Right ventricle myocardium superior (tissue), 1 donor: ENCODE data around the gene NFRKB. TPM values are rescaled to one million over a fixed set of nuclear protein-coding genes. Genes with fewer than 3 reads are reported as not detected.
"Not testable (repeated sequence)": the region's sequence is repeated elsewhere in the genome, so short reads cannot be mapped to it uniquely, and the experiment has no call there.

Experiments used
- ATAC-seq: fragments of 200-7000 bp; cut with Tn5 transposase; one replicate; pipeline ENCODE4 v1.9.1; 2020; ENCODE audit warnings: mild to moderate bottlenecking; ENCODE audit not compliant: poor library complexity
- DNase-seq: peaks from one replicate; pipeline ENCODE4 v3.0.0-alpha.2; 2020
- intact Hi-C: fragments of 100-400 bp; cut with DNase I; formaldehyde crosslinking; loops from one replicate; pipeline ENCODE4 v1.11.2; 2022
- total RNA-seq: library from RNA; stranded (reverse); fragmentation: NEBNext Ultra II Directional; extraction: Animal tissue kit (Norgen Biotek cat#: 25700); gene quantifications from one replicate; pipeline ENCODE4 v1.2.1, GENCODE V29; 2021
- donor health status: DM: no; HTN: yes; CAD: no; lungs with severe emphysema.

The NFRKB gene
- total RNA-seq, 1 donor from 2014 or later: 9.5 TPM

GRCh38 chr11:129905402-129905801, 10.0 kb upstream of the NFRKB start:
- intact Hi-C loops: no loop called here
- ATAC-seq: no peak
- DNase-seq: no peak

- intact Hi-C loops: no loop called here
- peak; percentile 57 for DNase-seq
- peak; percentile 6 for ATAC-seq
Measured at GRCh38 chr11:129896062-129896461, 684 bp upstream of the NFRKB start.

GRCh38 chr11:129894278-129895125, 876 bp downstream of the NFRKB start:
- peak; percentile 19 for ATAC-seq
- DNase-seq: no peak
- intact Hi-C loops: no loop called here

- no peak for ATAC-seq
- no peak for DNase-seq
- intact Hi-C loops: no loop called here
Measured at GRCh38 chr11:129888451-129888850, 6.9 kb downstream of the NFRKB start.

- ATAC-seq (no peak), DNase-seq (no peak)
- intact Hi-C loops: no loop called here
Measured at GRCh38 chr11:129885381-129885780, 10.0 kb downstream of the NFRKB start.

- DNase-seq (no peak), ATAC-seq (no peak)
- intact Hi-C loops: no loop called here
Measured at GRCh38 chr11:129884581-129884980, 10.8 kb downstream of the NFRKB start.

- ATAC-seq: no peak
- intact Hi-C loops: no loop called here
Measured at GRCh38 chr11:129881570-129882170, 13.7 kb downstream of the NFRKB start.

GRCh38 chr11:129880311-129880710, 15.1 kb downstream of the NFRKB start:
- DNase-seq (no peak), ATAC-seq (no peak)
- intact Hi-C loops: no loop called here

More at GRCh38 chr11:129881570-129882170, 13.7 kb downstream of the NFRKB start:
- DNase-seq: no peak

- intact Hi-C loops: no loop called here
- DNase-seq: no peak
- ATAC-seq: peak; percentile 55
Measured at GRCh38 chr11:129871914-129872313, 23.5 kb downstream of the NFRKB start.

- ATAC-seq, intact Hi-C loops, DNase-seq: not testable (repeated sequence)
Measured at GRCh38 chr11:129868626-129869025, 26.8 kb downstream of the NFRKB start.

GRCh38 chr11:129866311-129866710, 29.1 kb downstream of the NFRKB start:
- DNase-seq (no peak), ATAC-seq (no peak)
- intact Hi-C loops: no loop called here

- intact Hi-C loops: no loop called here
- ATAC-seq (no peak), DNase-seq (no peak)
Measured at GRCh38 chr11:129865701-129866100, 29.7 kb downstream of the NFRKB start.

- DNase-seq (no peak), ATAC-seq (no peak)
- intact Hi-C loops: no loop called here
Measured at GRCh38 chr11:129864811-129865210, 30.6 kb downstream of the NFRKB start.

GRCh38 chr11:129861702-129862522, 33.5 kb downstream of the NFRKB start:
- DNase-seq (peak; percentile 55), ATAC-seq (peak; percentile 85)
- intact Hi-C loops: no loop called here

GRCh38 chr11:129856036-129856435, 39.3 kb downstream of the NFRKB start:
- intact Hi-C loops: no loop called here
- ATAC-seq (no peak), DNase-seq (no peak)

- ATAC-seq (no peak), DNase-seq (no peak)
- intact Hi-C loops: no loop called here
Measured at GRCh38 chr11:129855086-129855485, 40.3 kb downstream of the NFRKB start.

GRCh38 chr11:129854232-129854805, 41.1 kb downstream of the NFRKB start:
- ATAC-seq (no peak), DNase-seq (no peak)
- intact Hi-C loops: no loop called here

- ATAC-seq (peak; percentile 34), DNase-seq (peak; percentile 54)
- intact Hi-C loops: no loop called here
Measured at GRCh38 chr11:129853518-129854231, 41.7 kb downstream of the NFRKB start.
